OCI-LY3 (cell line): ENCODE measurements around the gene RPP40.

ENCODE experiments used
- H2AFZ ChIP-seq: fragments of 200-600, 300-600 bp; shearing (Covaris generic); 2 replicates; pipeline ENCODE4 v1.6.0; 2014; ENCODE audit warnings: antibody characterized with exemption, low read depth, low read length
- H3K27ac ChIP-seq: fragments of 200-600, 300-600 bp; sonication (generic); 2 replicates; pipeline ENCODE4 v1.5.1; 2014; ENCODE audit warnings: mild to moderate bottlenecking, low read length, moderate library complexity, mixed read lengths
- H3K27me3 ChIP-seq: fragments of 200-600, 300-600 bp; sonication (generic); 2 replicates; pipeline ENCODE4 v1.6.1; 2014; ENCODE audit warnings: low read depth, low read length, mixed read lengths
- H3K36me3 ChIP-seq: fragments of 200-600, 300-600 bp; sonication (generic); replicated peaks from 2 replicates; pipeline ENCODE3; 2014; ENCODE audit warnings: low read depth, low read length, mixed read lengths
- H3K4me1 ChIP-seq: fragments of 300-600, 200-600 bp; sonication (generic); 2 replicates; pipeline ENCODE4 v1.6.1; 2014; ENCODE audit warnings: low read length, mixed read lengths
- H3K4me2 ChIP-seq: fragments of 200-600, 300-600 bp; sonication (generic); 2 replicates; pipeline ENCODE4 v1.6.1; 2014; ENCODE audit warnings: low read length, mixed read lengths
- H3K4me3 ChIP-seq: fragments of 300-600, 200-600 bp; sonication (generic); 2 replicates; pipeline ENCODE4 v1.5.1; 2014; ENCODE audit warnings: antibody characterized with exemption, mild to moderate bottlenecking, low read length, moderate library complexity
- H3K79me2 ChIP-seq: fragments of 300-600, 200-600 bp; shearing (Covaris generic); 2 replicates; pipeline ENCODE4 v1.6.1; 2014; ENCODE audit warnings: mild to moderate bottlenecking, low read length, mixed read lengths
- H3K9ac ChIP-seq: fragments of 300-600, 200-600 bp; shearing (Covaris generic); 2 replicates; pipeline ENCODE4 v1.6.0; 2014; ENCODE audit warnings: mild to moderate bottlenecking, low read length, moderate library complexity
- H3K9me3 ChIP-seq: fragments of 200-600, 300-600 bp; shearing (Covaris generic); 2 replicates; pipeline ENCODE4 v1.6.1; 2014; ENCODE audit warnings: low read length, mixed read lengths; ENCODE audit not compliant: insufficient read depth
- H4K20me1 ChIP-seq: fragments of 200-600, 300-600 bp; sonication (generic); 2 replicates; pipeline ENCODE4 v1.6.1; 2016; ENCODE audit warnings: low read length, mixed read lengths; ENCODE audit not compliant: insufficient read depth
- CTCF ChIP-seq: fragments of 200-600, 300-600 bp; sonication (generic); IDR thresholded peaks from 2 replicates; pipeline ENCODE4 v1.5.1; 2014; ENCODE audit warnings: antibody characterized with exemption, low read length, low read depth
- EZH2phosphoT487 ChIP-seq: fragments of 200-600 bp; shearing (Covaris generic); IDR thresholded peaks from 2 replicates; pipeline ENCODE4 v1.6.1; 2018; ENCODE audit warnings: antibody characterized with exemption, mixed run types, low read depth

The RPP40 gene

GRCh38 chr6:5031150-5031549 lies 27.3 kb upstream of the RPP40 start:
- TF ChIP-seq CTCF: no peak
- TF ChIP-seq EZH2phosphoT487: no peak
- Histone ChIP-seq H3K9me3 (no peaks in the 10 kb centered on the region), H3K4me3 (no peak overlapping the region), H3K27me3 (no peaks in the 10 kb centered on the region), H3K4me2 (peak overlapping the region; percentile 12), H2AFZ (peak overlapping the region; percentile 82), H4K20me1 (no peaks in the 10 kb centered on the region), H3K79me2 (no peaks in the 10 kb centered on the region), H3K36me3 (no peaks in the 10 kb centered on the region), H3K4me1 (peaks cover 7% of the 10 kb centered on the region), H3K9ac (no peak overlapping the region), H3K27ac (no peak overlapping the region)

- H3K9me3 ChIP-seq: no peaks in the 10 kb centered on the region
- no peak overlapping the region for H3K9ac ChIP-seq
- TF ChIP-seq CTCF: peak; percentile 70
- no peak for TF ChIP-seq EZH2phosphoT487
- H3K4me1 ChIP-seq: peaks cover 7% of the 10 kb centered on the region
- peak overlapping the region; percentile 82 for H2AFZ ChIP-seq
- H3K27ac ChIP-seq: no peak overlapping the region
- no peaks in the 10 kb centered on the region for H3K27me3 ChIP-seq
- H3K36me3 ChIP-seq: no peaks in the 10 kb centered on the region
- H3K4me3 ChIP-seq: no peak overlapping the region
- peak overlapping the region; percentile 12 for H3K4me2 ChIP-seq
- H3K79me2 ChIP-seq: no peaks in the 10 kb centered on the region
- no peaks in the 10 kb centered on the region for H4K20me1 ChIP-seq
These were observed 26.8 kb upstream of the RPP40 start for GRCh38 chr6:5030596-5031136.

- Histone ChIP-seq H4K20me1 (no peaks in the 10 kb centered on the region), H3K9me3 (no peaks in the 10 kb centered on the region), H3K79me2 (no peaks in the 10 kb centered on the region), H3K4me1 (peaks cover 7% of the 10 kb centered on the region), H3K4me2 (no peak overlapping the region), H3K4me3 (no peak overlapping the region), H3K36me3 (no peaks in the 10 kb centered on the region), H2AFZ (no peak overlapping the region), H3K27ac (no peak overlapping the region), H3K9ac (no peak overlapping the region), H3K27me3 (no peaks in the 10 kb centered on the region)
- TF ChIP-seq EZH2phosphoT487: no peak
- no peak for TF ChIP-seq CTCF
These were observed 25.8 kb upstream of the RPP40 start for GRCh38 chr6:5029609-5030008.

GRCh38 chr6:5028921-5029320 lies 25.1 kb upstream of the RPP40 start:
- Histone ChIP-seq H3K9me3 (no peaks in the 10 kb centered on the region), H3K9ac (no peak overlapping the region), H3K4me2 (no peak overlapping the region), H3K36me3 (no peaks in the 10 kb centered on the region), H3K4me3 (no peak overlapping the region), H3K79me2 (no peaks in the 10 kb centered on the region), H2AFZ (no peak overlapping the region), H3K4me1 (peaks cover 7% of the 10 kb centered on the region), H3K27me3 (no peaks in the 10 kb centered on the region), H3K27ac (no peak overlapping the region), H4K20me1 (no peaks in the 10 kb centered on the region)
- TF ChIP-seq CTCF (no peak), EZH2phosphoT487 (no peak)
